Activated CD8-positive, alpha-beta memory T cell treated with anti-CD3 and anti-CD28 coated beads for 4 hours (primary cell): ENCODE measurements around the gene BTBD8.
"Not testable (repeated sequence)": the region's sequence is repeated elsewhere in the genome, so short reads cannot be mapped to it uniquely, and the experiment has no call there.

Experiments
- DNase-seq, 2 donors: peaks; one replicate each; pipeline ENCODE4 v3.0.0-alpha.2; 2020; ENCODE audit warnings: low read depth in 2 of 2

Gene BTBD8

GRCh38 chr1:92080128-92080985 is at the start of gene BTBD8:
BTBD8 (plus strand) TSS chr1:92080345; CDS start chr1:92080572, 227 bp downstream.
- DNase-seq = peak; percentile 75 to 77

GRCh38 chr1:92030656-92031107 is 49.5 kb upstream of the BTBD8 start:
- DNase-seq = no peak

GRCh38 chr1:92031281-92032110 is 48.6 kb upstream of the BTBD8 start:
- no peak for DNase-seq

- no peak for DNase-seq
Measured at GRCh38 chr1:92037400-92037799, 42.7 kb upstream of the BTBD8 start.

- DNase-seq = no peak
Measured at GRCh38 chr1:92038695-92039346, 41.3 kb upstream of the BTBD8 start.

- no peak for DNase-seq
Measured at GRCh38 chr1:92040971-92041370, 39.2 kb upstream of the BTBD8 start.

GRCh38 chr1:92043621-92044020 is 36.5 kb upstream of the BTBD8 start:
- DNase-seq = no peak

- DNase-seq = no peak
Measured at GRCh38 chr1:92045766-92046495, 34.2 kb upstream of the BTBD8 start.

- no peak for DNase-seq
Measured at GRCh38 chr1:92051948-92052347, 28.2 kb upstream of the BTBD8 start.

- no peak for DNase-seq
Measured at GRCh38 chr1:92065042-92065441, 15.1 kb upstream of the BTBD8 start.

- DNase-seq = no peak
Measured at GRCh38 chr1:92066321-92066720, 13.8 kb upstream of the BTBD8 start.

- no peak for DNase-seq
Measured at GRCh38 chr1:92070892-92071291, 9.3 kb upstream of the BTBD8 start.

- not testable (repeated sequence) for DNase-seq
Measured at GRCh38 chr1:92074446-92074845, 5.7 kb upstream of the BTBD8 start.

- no peak for DNase-seq
Measured at GRCh38 chr1:92075311-92075710, 4.8 kb upstream of the BTBD8 start, which contains the start of gene SETSIP. SETSIP (minus strand) TSS chr1:92075411; CDS start chr1:92075411, 0 bp downstream.

- no peak for DNase-seq
Measured at GRCh38 chr1:92076363-92076762, 3.8 kb upstream of the BTBD8 start.

GRCh38 chr1:92078077-92078476 is 2.1 kb upstream of the BTBD8 start:
- DNase-seq = not testable (repeated sequence)

GRCh38 chr1:92079441-92079840 is 704 bp upstream of the BTBD8 start:
- no peak for DNase-seq

GRCh38 chr1:92081031-92081430 is 886 bp downstream of the BTBD8 start:
- DNase-seq = no peak

- no peak for DNase-seq
Measured at GRCh38 chr1:92084651-92085050, 4.5 kb downstream of the BTBD8 start.

GRCh38 chr1:92085727-92086126 is 5.6 kb downstream of the BTBD8 start:
- no peak for DNase-seq

- DNase-seq = no peak
Measured at GRCh38 chr1:92087542-92087941, 7.4 kb downstream of the BTBD8 start.
